ENCODE data around the gene LRMDA.

Gene LRMDA

GRCh38 chr10:75436896-75437295, 5.5 kb downstream of the LRMDA start:
- H3K36me3 ChIP-seq (ENCODE audit: low read length) = no peaks in the 10 kb centered on the region
- H4K20me1 ChIP-seq (ENCODE audit: low read depth, low read length) = no peaks in the 10 kb centered on the region
- no peaks in the 10 kb centered on the region for H3F3A ChIP-seq (ENCODE audit: insufficient read depth)
- H2AFZ ChIP-seq (ENCODE audit: low read depth, low read length, severe bottlenecking) = no peak overlapping the region
- H3K9me3 ChIP-seq (ENCODE audit: insufficient read depth, low read length) = no peaks in the 10 kb centered on the region
- H3K79me2 ChIP-seq (ENCODE audit: insufficient read depth, low read length) = no peaks in the 10 kb centered on the region
- no peak for TF ChIP-seq EZH2phosphoT487 (conservative IDR thresholded peaks at IDR 0.05; ENCODE audit: low read length)
- TF ChIP-seq CTCF (IDR thresholded peaks at IDR 0.05; ENCODE audit: insufficient read depth, low read length, poor library complexity, severe bottlenecking) = no peak
- H3K9me2 ChIP-seq (replicated peaks; ENCODE audit: insufficient read depth, low read length) = no peaks in the 10 kb centered on the region
- H3K27ac ChIP-seq (ENCODE audit: low read depth, low read length) = no peak overlapping the region
- no peak overlapping the region for H3K4me2 ChIP-seq (ENCODE audit: low read depth, low read length, poor library complexity, severe bottlenecking)
- H3K4me3 ChIP-seq (ENCODE audit: insufficient read depth, low read length, poor library complexity, severe bottlenecking) = no peak overlapping the region
- H3K27me3 ChIP-seq (ENCODE audit: low read length) = no peaks in the 10 kb centered on the region
- H3K9ac ChIP-seq (ENCODE audit: low read length) = no peak overlapping the region

- no peaks in the 10 kb centered on the region for H3K9me2 ChIP-seq (replicated peaks; ENCODE audit: insufficient read depth, low read length)
- no peaks in the 10 kb centered on the region for H3F3A ChIP-seq (ENCODE audit: insufficient read depth)
- H3K9me3 ChIP-seq (ENCODE audit: insufficient read depth, low read length) = no peaks in the 10 kb centered on the region
- TF ChIP-seq EZH2phosphoT487 (conservative IDR thresholded peaks at IDR 0.05; ENCODE audit: low read length) = no peak
- TF ChIP-seq CTCF (IDR thresholded peaks at IDR 0.05; ENCODE audit: insufficient read depth, low read length, poor library complexity, severe bottlenecking) = no peak
- H3K9ac ChIP-seq (ENCODE audit: low read length) = no peak overlapping the region
- H2AFZ ChIP-seq (ENCODE audit: low read depth, low read length, severe bottlenecking) = no peak overlapping the region
- no peaks in the 10 kb centered on the region for H4K20me1 ChIP-seq (ENCODE audit: low read depth, low read length)
- no peak overlapping the region for H3K4me3 ChIP-seq (ENCODE audit: insufficient read depth, low read length, poor library complexity, severe bottlenecking)
- no peak overlapping the region for H3K4me2 ChIP-seq (ENCODE audit: low read depth, low read length, poor library complexity, severe bottlenecking)
- no peaks in the 10 kb centered on the region for H3K36me3 ChIP-seq (ENCODE audit: low read length)
- no peak overlapping the region for H3K27ac ChIP-seq (ENCODE audit: low read depth, low read length)
- H3K27me3 ChIP-seq (ENCODE audit: low read length) = no peaks in the 10 kb centered on the region
- no peaks in the 10 kb centered on the region for H3K79me2 ChIP-seq (ENCODE audit: insufficient read depth, low read length)
Measured at GRCh38 chr10:75437693-75438092, 6.3 kb downstream of the LRMDA start.

- no peak overlapping the region for H3K4me3 ChIP-seq (ENCODE audit: insufficient read depth, low read length, poor library complexity, severe bottlenecking)
- no peaks in the 10 kb centered on the region for H3K36me3 ChIP-seq (ENCODE audit: low read length)
- H3K9me3 ChIP-seq (ENCODE audit: insufficient read depth, low read length) = no peaks in the 10 kb centered on the region
- no peaks in the 10 kb centered on the region for H4K20me1 ChIP-seq (ENCODE audit: low read depth, low read length)
- H3F3A ChIP-seq (ENCODE audit: insufficient read depth) = no peaks in the 10 kb centered on the region
- H3K79me2 ChIP-seq (ENCODE audit: insufficient read depth, low read length) = no peaks in the 10 kb centered on the region
- H3K9me2 ChIP-seq (replicated peaks; ENCODE audit: insufficient read depth, low read length) = no peaks in the 10 kb centered on the region
- no peak overlapping the region for H3K9ac ChIP-seq (ENCODE audit: low read length)
- no peak overlapping the region for H3K4me2 ChIP-seq (ENCODE audit: low read depth, low read length, poor library complexity, severe bottlenecking)
- H2AFZ ChIP-seq (ENCODE audit: low read depth, low read length, severe bottlenecking) = no peak overlapping the region
- no peak overlapping the region for H3K27ac ChIP-seq (ENCODE audit: low read depth, low read length)
- H3K27me3 ChIP-seq (ENCODE audit: low read length) = no peaks in the 10 kb centered on the region
- no peak for TF ChIP-seq EZH2phosphoT487 (conservative IDR thresholded peaks at IDR 0.05; ENCODE audit: low read length)
- TF ChIP-seq CTCF (IDR thresholded peaks at IDR 0.05; ENCODE audit: insufficient read depth, low read length, poor library complexity, severe bottlenecking) = no peak
Measured at GRCh38 chr10:75438275-75438674, 6.9 kb downstream of the LRMDA start.

All from SU-DHL-6 (cell line).